GM18867 (cell line): ENCODE measurements around the gene ACP4.
"Not testable (repeated sequence)": the region's sequence is repeated elsewhere in the genome, so short reads cannot be mapped to it uniquely, and the experiment has no call there.

Experiments used
- ATAC-seq: cut with Tn5 transposase; IDR thresholded peaks from one replicate; pipeline ENCODE4 v1.9.1; 2021; ENCODE audit warnings: mild to moderate bottlenecking, moderate library complexity; ENCODE audit not compliant: unreplicated experiment

The ACP4 gene

GRCh38 chr19:50776131-50776530 is 14.1 kb upstream of the ACP4 start:
- ATAC-seq, result no peak

GRCh38 chr19:50777261-50777660 is 13.0 kb upstream of the ACP4 start:
- no peak for ATAC-seq

- ATAC-seq, result no peak
These were observed 12.3 kb upstream of the ACP4 start for GRCh38 chr19:50777830-50778303.

GRCh38 chr19:50778906-50779430 is 11.2 kb upstream of the ACP4 start:
- no peak for ATAC-seq

GRCh38 chr19:50779504-50780457 is 10.4 kb upstream of the ACP4 start:
- no peak for ATAC-seq

GRCh38 chr19:50780753-50781435 is 9.3 kb upstream of the ACP4 start:
- no peak for ATAC-seq

GRCh38 chr19:50783848-50784152 is 6.4 kb upstream of the ACP4 start:
- not testable (repeated sequence) for ATAC-seq

GRCh38 chr19:50784710-50785109 is 5.5 kb upstream of the ACP4 start:
- no peak for ATAC-seq

GRCh38 chr19:50785329-50785728 is 4.9 kb upstream of the ACP4 start:
- no peak for ATAC-seq

GRCh38 chr19:50790922-50791467 is 780 bp downstream of the ACP4 start:
- no peak for ATAC-seq

GRCh38 chr19:50791594-50792271 is 1.5 kb downstream of the ACP4 start:
- no peak for ATAC-seq

- ATAC-seq, result no peak
These were observed 2.3 kb downstream of the ACP4 start for GRCh38 chr19:50792272-50793250.

- no peak for ATAC-seq
These were observed 3.4 kb downstream of the ACP4 start for GRCh38 chr19:50793558-50794065.

GRCh38 chr19:50794074-50794875 is 4.1 kb downstream of the ACP4 start:
- ATAC-seq, result no peak

- no peak for ATAC-seq
These were observed 4.9 kb downstream of the ACP4 start for GRCh38 chr19:50794876-50795663.

- no peak for ATAC-seq
These were observed 5.5 kb downstream of the ACP4 start for GRCh38 chr19:50795664-50796073.

- ATAC-seq, result no peak
These were observed 6.0 kb downstream of the ACP4 start for GRCh38 chr19:50796128-50796633.
